Measurements from ENCODE around the gene PHC2. TPM values are rescaled to one million over a fixed set of nuclear protein-coding genes. Genes with fewer than 3 reads are reported as not detected.

PHC2 gene
- total and polyA plus RNA-seq, 3 donors from 2014 or later: 121 to 178 (median 130) TPM

DNA sequence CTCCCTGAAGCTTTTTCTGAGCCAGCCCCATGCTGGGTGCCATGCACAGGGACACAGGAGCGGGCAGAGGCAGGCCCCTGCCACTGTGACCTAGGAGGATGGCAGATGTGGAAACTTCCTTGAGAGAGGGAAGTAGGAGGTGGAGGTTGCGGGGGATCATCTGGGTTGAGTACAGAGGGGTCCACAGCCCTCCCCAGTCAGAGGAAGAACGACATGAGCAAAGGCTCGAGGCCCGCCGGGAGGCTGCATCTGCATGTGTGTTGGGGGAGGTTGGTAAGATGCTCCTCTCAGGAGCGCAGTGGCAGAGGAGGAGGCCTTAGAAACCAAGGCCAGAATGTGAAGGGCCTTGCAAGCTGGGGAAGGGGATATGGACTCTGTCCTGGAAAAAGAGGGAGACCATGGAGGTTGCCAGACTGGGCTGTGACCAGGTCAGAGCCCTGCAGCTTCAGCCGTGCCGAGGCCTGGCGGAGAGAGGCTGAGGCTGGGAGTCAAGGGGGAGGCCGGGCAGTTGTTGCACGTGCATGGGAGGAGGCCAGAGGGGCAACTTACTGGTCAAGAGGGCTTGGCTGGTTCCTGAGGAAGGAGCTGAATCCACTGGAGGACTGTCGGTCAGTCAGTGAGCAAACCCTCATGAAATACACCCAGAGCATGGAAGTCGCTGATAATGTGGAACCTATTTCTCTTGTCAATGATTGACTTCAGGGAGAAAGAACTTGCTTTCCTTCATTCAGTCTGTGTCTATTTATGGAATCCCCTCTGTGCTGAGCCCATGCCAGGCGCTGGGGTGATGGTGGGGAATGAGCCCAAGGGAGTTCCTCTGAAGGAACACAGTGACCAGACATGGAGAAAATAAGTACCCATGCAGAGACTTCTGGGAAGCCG is 141.7 kb downstream of the PHC2 start:
- Histone ChIP-seq H3K27ac (peak overlapping the region in 1 of 2 donors; percentile 24), H3K4me3 (no peak overlapping the region), H3K27me3 (no peaks in the 10 kb centered on the region), H3K4me1 (peaks cover 7% of the 10 kb centered on the region), H3K36me3 (ENCODE audit: low read depth, missing control alignments) (no peaks in the 10 kb centered on the region), H3K9me3 (no peaks in the 10 kb centered on the region)
- WGBS, 2 donors: 67 to 76% methylated on average over 16 of the region's 16 CpGs
- no peak for TF ChIP-seq POLR2A (IDR thresholded peaks at IDR 0.05)
- TF ChIP-seq, protein P1, sequence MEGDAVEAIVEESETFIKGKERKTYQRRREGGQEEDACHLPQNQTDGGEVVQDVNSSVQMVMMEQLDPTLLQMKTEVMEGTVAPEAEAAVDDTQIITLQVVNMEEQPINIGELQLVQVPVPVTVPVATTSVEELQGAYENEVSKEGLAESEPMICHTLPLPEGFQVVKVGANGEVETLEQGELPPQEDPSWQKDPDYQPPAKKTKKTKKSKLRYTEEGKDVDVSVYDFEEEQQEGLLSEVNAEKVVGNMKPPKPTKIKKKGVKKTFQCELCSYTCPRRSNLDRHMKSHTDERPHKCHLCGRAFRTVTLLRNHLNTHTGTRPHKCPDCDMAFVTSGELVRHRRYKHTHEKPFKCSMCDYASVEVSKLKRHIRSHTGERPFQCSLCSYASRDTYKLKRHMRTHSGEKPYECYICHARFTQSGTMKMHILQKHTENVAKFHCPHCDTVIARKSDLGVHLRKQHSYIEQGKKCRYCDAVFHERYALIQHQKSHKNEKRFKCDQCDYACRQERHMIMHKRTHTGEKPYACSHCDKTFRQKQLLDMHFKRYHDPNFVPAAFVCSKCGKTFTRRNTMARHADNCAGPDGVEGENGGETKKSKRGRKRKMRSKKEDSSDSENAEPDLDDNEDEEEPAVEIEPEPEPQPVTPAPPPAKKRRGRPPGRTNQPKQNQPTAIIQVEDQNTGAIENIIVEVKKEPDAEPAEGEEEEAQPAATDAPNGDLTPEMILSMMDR (IDR thresholded peaks at IDR 0.05): no peak
- intact Hi-C loops (cut with DNase I; ENCODE audit: low total_unique reads): no loop called here
- no peak for DNase-seq

DNA sequence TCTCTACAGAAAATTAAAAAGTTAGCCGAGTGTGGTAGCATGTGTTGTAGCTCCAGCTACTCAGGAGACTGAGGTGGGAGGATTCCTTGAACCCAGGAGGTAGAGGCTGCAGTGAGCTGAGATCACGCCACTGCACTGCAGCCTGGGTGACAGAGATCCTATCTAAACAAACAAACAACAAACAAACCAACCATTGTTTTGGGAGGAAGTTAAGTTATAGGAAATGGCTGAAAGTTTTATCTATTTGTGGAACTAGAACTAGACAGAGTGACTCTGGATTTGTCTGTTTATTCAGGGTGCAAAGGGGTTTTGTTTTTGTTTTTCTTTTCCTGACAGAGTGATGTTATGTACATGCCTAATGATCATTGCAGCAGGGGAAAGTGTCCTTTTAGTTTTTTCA is 143.6 kb downstream of the PHC2 start:
- Histone ChIP-seq H3K4me3 (no peak overlapping the region), H3K4me1 (no peaks in the 10 kb centered on the region), H3K36me3 (ENCODE audit: low read depth, missing control alignments) (no peaks in the 10 kb centered on the region), H3K27me3 (no peaks in the 10 kb centered on the region), H3K9me3 (no peaks in the 10 kb centered on the region), H3K27ac (no peak overlapping the region)
- no peak for TF ChIP-seq POLR2A (IDR thresholded peaks at IDR 0.05)
- TF ChIP-seq, protein P1 (IDR thresholded peaks at IDR 0.05): no peak
- 71 to 76% methylated on average over 2 of the region's 2 CpGs for WGBS, 2 donors
- no peak for DNase-seq
- intact Hi-C loops (cut with DNase I; ENCODE audit: low total_unique reads): no loop called here

DNA sequence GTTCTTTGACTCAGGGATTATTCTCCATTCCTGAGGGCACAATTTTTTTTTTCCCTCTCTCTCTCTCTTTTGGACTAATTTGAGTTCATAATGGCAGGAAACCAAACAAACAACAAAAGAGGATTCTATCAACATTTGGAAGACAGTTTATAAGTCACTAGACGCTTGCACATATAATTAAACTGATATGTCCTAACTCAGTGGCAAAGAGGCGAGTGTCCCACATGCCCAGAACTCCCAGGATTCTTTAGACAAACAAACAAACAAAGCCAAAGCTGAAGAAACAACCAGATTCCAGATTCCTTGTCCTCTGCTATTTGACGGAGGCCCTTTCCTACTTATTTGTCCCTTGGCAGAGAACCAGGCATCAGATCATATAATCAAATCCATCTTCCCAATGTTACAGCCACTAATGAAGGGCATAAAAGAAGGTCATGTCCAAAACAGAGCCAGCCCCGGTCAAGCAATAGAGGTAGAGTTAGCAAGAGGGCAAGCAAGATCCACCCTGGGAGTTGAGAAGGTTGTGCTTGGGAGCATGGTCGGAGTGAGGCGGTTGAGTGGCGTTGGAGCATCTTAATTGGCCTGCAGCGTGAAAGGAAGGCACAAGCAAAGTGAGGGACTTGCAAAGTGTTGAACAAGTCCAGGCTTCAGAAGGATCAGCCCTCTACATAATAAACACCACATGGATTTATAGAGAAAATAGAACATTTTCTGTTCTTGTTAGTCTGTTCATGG is 144.3 kb downstream of the PHC2 start:
- TF ChIP-seq, protein P1 (IDR thresholded peaks at IDR 0.05): no peak
- no peak for TF ChIP-seq POLR2A (IDR thresholded peaks at IDR 0.05)
- intact Hi-C loops (cut with DNase I; ENCODE audit: low total_unique reads): no loop called here
- Histone ChIP-seq H3K27ac (peak overlapping the region in 1 of 2 donors; percentile 14), H3K9me3 (no peaks in the 10 kb centered on the region), H3K4me1 (no peaks in the 10 kb centered on the region), H3K27me3 (no peaks in the 10 kb centered on the region), H3K36me3 (ENCODE audit: low read depth, missing control alignments) (no peaks in the 10 kb centered on the region), H3K4me3 (no peak overlapping the region)
- no peak for DNase-seq
- 70 to 81% methylated on average over 8 of the region's 8 CpGs for WGBS, 2 donors

DNA sequence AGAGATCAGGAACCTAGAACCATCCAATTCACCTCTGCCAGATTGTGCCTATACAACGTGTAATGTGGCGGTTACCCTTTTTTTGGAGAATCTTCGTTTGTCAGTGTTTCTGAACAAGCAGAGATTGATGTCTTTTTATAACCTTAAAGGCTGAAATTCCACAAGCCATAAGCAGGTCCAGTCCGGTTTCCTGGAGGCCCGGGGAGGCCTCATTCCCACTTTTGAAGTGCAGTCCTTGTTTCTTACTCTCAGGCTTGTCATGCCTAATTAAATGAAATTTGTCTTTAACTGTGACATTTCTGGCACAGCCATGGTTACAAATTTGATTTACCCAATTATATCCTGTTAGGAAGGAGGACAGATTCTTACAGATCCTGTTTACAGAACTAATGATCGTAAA is 146.8 kb downstream of the PHC2 start:
- Histone ChIP-seq H3K4me3 (no peak overlapping the region), H3K9me3 (no peaks in the 10 kb centered on the region), H3K27me3 (no peaks in the 10 kb centered on the region), H3K4me1 (no peaks in the 10 kb centered on the region), H3K36me3 (ENCODE audit: low read depth, missing control alignments) (no peaks in the 10 kb centered on the region), H3K27ac (no peak overlapping the region)
- intact Hi-C loops (cut with DNase I; ENCODE audit: low total_unique reads): no loop called here
- 83 to 88% methylated on average over 6 of the region's 6 CpGs for WGBS, 2 donors
- DNase-seq: no peak
- no peak for TF ChIP-seq POLR2A (IDR thresholded peaks at IDR 0.05)
- TF ChIP-seq, protein P1 (IDR thresholded peaks at IDR 0.05): no peak
